Transverse colon (tissue), 4 donors: ENCODE measurements around the gene ETFDH. TPM values are rescaled to one million over a fixed set of nuclear protein-coding genes. Genes with fewer than 3 reads are reported as not detected.

Experiments used
- DNase-seq: peaks from one replicate; pipeline ENCODE4 v3.0.0-alpha.2; 2019
- H3K27ac ChIP-seq, 4 donors: fragments of 200-600 bp; sonication (generic); 2 replicates each; pipeline ENCODE4 v1.5.1; 2016 to 2018; ENCODE audit warnings: inconsistent platforms in 4 of 4
- H3K27me3 ChIP-seq: fragments of 200-600 bp; sonication (generic); 2 replicates; pipeline ENCODE4 v1.5.1; 2017; ENCODE audit warnings: inconsistent platforms
- H3K36me3 ChIP-seq, 4 donors: fragments of 200-600 bp; sonication (generic); 2 replicates each; pipeline ENCODE4 v1.5.1; 2017 to 2019; ENCODE audit warnings: inconsistent platforms in 4 of 4
- H3K4me1 ChIP-seq, 4 donors: fragments of 200-600 bp; sonication (generic); 2 replicates each; pipeline ENCODE4 v1.5.1; 2017 to 2020; ENCODE audit warnings: inconsistent platforms in 4 of 4
- H3K4me3 ChIP-seq, 4 donors: fragments of 200-600 bp; sonication (generic); 1 replicate in 1 of 4; 2 replicates in 3 of 4; pipeline versions ENCODE4 v1.5.1 to v1.6.1; 2017 to 2019; ENCODE audit warnings: inconsistent platforms in 4 of 4
- H3K9me3 ChIP-seq, 2 donors: fragments of 200-600 bp; sonication (generic); 2 replicates each; pipeline ENCODE4 v1.5.1; 2017 to 2019; ENCODE audit warnings: inconsistent platforms in 2 of 2
- CTCF ChIP-seq, 5 experiments: fragments of 200-600 bp in 3 of 5; fragments of 450-650 bp in 2 of 5; sonication (generic) in 3 of 5; IDR thresholded peaks; 1 replicate in 2 of 5; 2 replicates in 3 of 5; pipeline ENCODE4 v1.5.1; 2016 to 2017; ENCODE audit warnings: antibody characterized with exemption in 5 of 5, inconsistent platforms in 3 of 5, mild to moderate bottlenecking in 2 of 5, moderate library complexity in 1 of 5
- EP300 ChIP-seq: sonication (generic); formaldehyde crosslinking; IDR thresholded peaks from one replicate; pipeline ENCODE4 v1.6.1; 2017; ENCODE audit warnings: antibody characterized with exemption, low read depth
- POLR2A ChIP-seq: fragments of 450-650 bp; IDR thresholded peaks from one replicate; pipeline ENCODE4 v1.6.1; 2016; ENCODE audit warnings: antibody characterized with exemption, mild to moderate bottlenecking, moderate library complexity
- POLR2AphosphoS5 ChIP-seq, 3 donors: sonication (generic); formaldehyde crosslinking; IDR thresholded peaks; one replicate each; pipeline ENCODE4 v1.6.1; 2016; ENCODE audit warnings: antibody characterized with exemption in 3 of 3
- WGBS, 2 donors: methylation state at CpG; one replicate each; pipeline ENCODE4 v1.1.5; 2018; ENCODE audit warnings: low coverage in 1 of 2; 5-methylcytosine and 5-hydroxymethylcytosine counted together
- in situ Hi-C, 4 donors: fragments of 200-750 bp; cut with MboI; loops; one replicate each; pipeline versions ENCODE4 v1.15.0 to v1.15.1; 2017; ENCODE audit warnings: low sequenced_read_pairs in 3 of 4, low pct_ligation_motif_present in 1 of 4, low pct_unique_long_range_greater_than_20kb in 1 of 4
- intact Hi-C: fragments of 100-400 bp; cut with DNase I; formaldehyde crosslinking; loops from one replicate; pipeline ENCODE4 v1.15.1; 2023; ENCODE audit warnings: low total_unique reads
- total RNA-seq, 4 donors: library from RNA; depleted of rRNA; stranded (reverse); fragments of >200 nt; gene quantifications; one replicate each; pipeline ENCODE4 v1.1.0, GENCODE V29; 2016

The ETFDH gene
- total RNA-seq, 4 donors from 2014 or later: 19.5 to 144 (median 88.5) TPM

- Histone ChIP-seq H3K9me3 (no peaks in the 10 kb centered on the region), H3K27me3 (no peaks in the 10 kb centered on the region), H3K27ac (no peak overlapping the region), H3K4me1 (no peaks in the 10 kb centered on the region), H3K36me3 (no peaks in the 10 kb centered on the region), H3K4me3 (no peak overlapping the region)
- no peak for DNase-seq
- intact Hi-C loops: no loop called here
- in situ Hi-C loops: loop anchor here in 1 of 4 donors (25.0 kb wide), 1 partner anchor 624 kb away; no protein-coding TSS in a partner anchor
- 77 to 78% methylated on average over 1 of the region's 1 CpG for WGBS, 2 donors
- no peak for TF ChIP-seq CTCF (IDR thresholded peaks at IDR 0.05)
- TF ChIP-seq EP300: no peak
- TF ChIP-seq POLR2AphosphoS5 (IDR thresholded peaks at IDR 0.05): no peak
- TF ChIP-seq POLR2A: no peak
These were observed 35.5 kb upstream of the ETFDH start for GRCh38 chr4:158636619-158637018.

- intact Hi-C loops: no loop called here
- H3K27me3 ChIP-seq: no peaks in the 10 kb centered on the region
These were observed 27.7 kb upstream of the ETFDH start for GRCh38 chr4:158644356-158644755.

GRCh38 chr4:158644760-158645159 lies 27.3 kb upstream of the ETFDH start:
- Histone ChIP-seq H3K4me3 (no peak overlapping the region), H3K9me3 (no peaks in the 10 kb centered on the region), H3K4me1 (no peaks in the 10 kb centered on the region), H3K36me3 (no peaks in the 10 kb centered on the region), H3K27me3 (no peaks in the 10 kb centered on the region), H3K27ac (no peak overlapping the region)
- intact Hi-C loops (no loop called here), in situ Hi-C loops (loop anchor here in 1 of 4 donors (25.0 kb wide), 1 partner anchor 632 kb away; no protein-coding TSS in a partner anchor)
- TF ChIP-seq POLR2A (no peak), EP300 (no peak), CTCF (IDR thresholded peaks at IDR 0.05) (no peak), POLR2AphosphoS5 (IDR thresholded peaks at IDR 0.05) (no peak)
- DNase-seq: no peak
- 69% methylated on average over 3 of the region's 3 CpGs for WGBS, 2 donors

More at GRCh38 chr4:158644356-158644755, 27.7 kb upstream of the ETFDH start:
- Histone ChIP-seq H3K27ac (no peak overlapping the region), H3K4me1 (no peaks in the 10 kb centered on the region), H3K9me3 (no peaks in the 10 kb centered on the region), H3K36me3 (no peaks in the 10 kb centered on the region), H3K4me3 (no peak overlapping the region)
- 77 to 90% methylated on average over 5 of the region's 5 CpGs for WGBS, 2 donors
- no peak for TF ChIP-seq POLR2A
- TF ChIP-seq POLR2AphosphoS5 (IDR thresholded peaks at IDR 0.05): no peak
- TF ChIP-seq CTCF (IDR thresholded peaks at IDR 0.05): no peak
- DNase-seq: no peak
- in situ Hi-C loops: loop anchor here in 1 of 4 donors (25.0 kb wide), 1 partner anchor 632 kb away; no protein-coding TSS in a partner anchor

- no peaks in the 10 kb centered on the region for H3K36me3 ChIP-seq
- 50 to 73% methylated on average over 4 of the region's 4 CpGs for WGBS, 2 donors
- in situ Hi-C loops (loop anchor here in 1 of 4 donors (25.0 kb wide), 1 partner anchor 637 kb away; no protein-coding TSS in a partner anchor), intact Hi-C loops (no loop called here)
- no peak for DNase-seq
- H3K27ac ChIP-seq: no peak overlapping the region
- H3K4me3 ChIP-seq: no peak overlapping the region
- no peak for TF ChIP-seq POLR2A
- TF ChIP-seq CTCF (IDR thresholded peaks at IDR 0.05): no peak
- no peak for TF ChIP-seq POLR2AphosphoS5 (IDR thresholded peaks at IDR 0.05)
- TF ChIP-seq EP300: no peak
- H3K27me3 ChIP-seq: no peaks in the 10 kb centered on the region
- H3K4me1 ChIP-seq: no peaks in the 10 kb centered on the region
- no peaks in the 10 kb centered on the region for H3K9me3 ChIP-seq
These were observed 22.9 kb upstream of the ETFDH start for GRCh38 chr4:158649111-158649680.
